Measurements from ENCODE around the gene COMMD1.

DNA sequence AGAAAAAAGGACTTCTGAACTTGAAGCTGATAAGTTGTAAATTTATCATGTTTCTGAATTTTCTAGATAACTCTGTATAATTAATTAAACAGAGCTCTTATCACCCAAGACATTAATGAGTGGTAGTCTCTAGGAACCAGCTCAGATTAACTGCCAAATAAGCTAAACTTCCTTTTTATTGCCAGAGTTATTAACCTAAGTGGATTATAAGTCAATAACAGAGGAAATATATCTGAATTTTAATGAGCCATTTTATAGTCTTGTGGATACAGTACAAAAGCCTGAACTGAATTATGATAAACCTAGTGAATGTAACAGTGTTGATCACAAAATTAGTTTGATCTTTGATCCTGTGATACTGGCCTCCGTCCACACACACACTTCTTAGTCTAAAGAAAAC lies 111.5 kb downstream of the COMMD1 start:
- TF ChIP-seq ZNF121 (CRISPR knock-in tag; IDR thresholded peaks at IDR 0.05) (no peak), CTCF (IDR thresholded peaks at IDR 0.05) (no peak), IRF2 (CRISPR knock-in tag; IDR thresholded peaks at IDR 0.05; ENCODE audit: borderline replicate concordance, low read depth) (no peak), ZNF138 (CRISPR knock-in tag; conservative IDR thresholded peaks at IDR 0.05) (no peak), CREB1 (CRISPR knock-in tag; IDR thresholded peaks at IDR 0.05) (no peak), ZNF512 (CRISPR knock-in tag; IDR thresholded peaks at IDR 0.05; ENCODE audit: borderline replicate concordance) (no peak), TP53 (CRISPR knock-in tag; IDR thresholded peaks at IDR 0.05) (no peak), TCF7 (CRISPR knock-in tag; IDR thresholded peaks at IDR 0.05; ENCODE audit: low read depth) (no peak)
- TF ChIP-seq, protein P1, sequence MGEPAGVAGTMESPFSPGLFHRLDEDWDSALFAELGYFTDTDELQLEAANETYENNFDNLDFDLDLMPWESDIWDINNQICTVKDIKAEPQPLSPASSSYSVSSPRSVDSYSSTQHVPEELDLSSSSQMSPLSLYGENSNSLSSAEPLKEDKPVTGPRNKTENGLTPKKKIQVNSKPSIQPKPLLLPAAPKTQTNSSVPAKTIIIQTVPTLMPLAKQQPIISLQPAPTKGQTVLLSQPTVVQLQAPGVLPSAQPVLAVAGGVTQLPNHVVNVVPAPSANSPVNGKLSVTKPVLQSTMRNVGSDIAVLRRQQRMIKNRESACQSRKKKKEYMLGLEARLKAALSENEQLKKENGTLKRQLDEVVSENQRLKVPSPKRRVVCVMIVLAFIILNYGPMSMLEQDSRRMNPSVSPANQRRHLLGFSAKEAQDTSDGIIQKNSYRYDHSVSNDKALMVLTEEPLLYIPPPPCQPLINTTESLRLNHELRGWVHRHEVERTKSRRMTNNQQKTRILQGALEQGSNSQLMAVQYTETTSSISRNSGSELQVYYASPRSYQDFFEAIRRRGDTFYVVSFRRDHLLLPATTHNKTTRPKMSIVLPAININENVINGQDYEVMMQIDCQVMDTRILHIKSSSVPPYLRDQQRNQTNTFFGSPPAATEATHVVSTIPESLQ (CRISPR knock-in tag; IDR thresholded peaks at IDR 0.05), result no peak

Measured in WTC11 (cell line).